ENCODE data around the gene HECTD4. TPM values are rescaled to one million over a fixed set of nuclear protein-coding genes. Genes with fewer than 3 reads are reported as not detected.
A peak's percentile ranks its signal among the peaks of the same experiment; 100 is the strongest.

Gene HECTD4
- total and polyA plus RNA-seq, 2 of the 4 experiments (the other 2 are of a cell fraction), result 12.9 to 13.0 TPM

DNA sequence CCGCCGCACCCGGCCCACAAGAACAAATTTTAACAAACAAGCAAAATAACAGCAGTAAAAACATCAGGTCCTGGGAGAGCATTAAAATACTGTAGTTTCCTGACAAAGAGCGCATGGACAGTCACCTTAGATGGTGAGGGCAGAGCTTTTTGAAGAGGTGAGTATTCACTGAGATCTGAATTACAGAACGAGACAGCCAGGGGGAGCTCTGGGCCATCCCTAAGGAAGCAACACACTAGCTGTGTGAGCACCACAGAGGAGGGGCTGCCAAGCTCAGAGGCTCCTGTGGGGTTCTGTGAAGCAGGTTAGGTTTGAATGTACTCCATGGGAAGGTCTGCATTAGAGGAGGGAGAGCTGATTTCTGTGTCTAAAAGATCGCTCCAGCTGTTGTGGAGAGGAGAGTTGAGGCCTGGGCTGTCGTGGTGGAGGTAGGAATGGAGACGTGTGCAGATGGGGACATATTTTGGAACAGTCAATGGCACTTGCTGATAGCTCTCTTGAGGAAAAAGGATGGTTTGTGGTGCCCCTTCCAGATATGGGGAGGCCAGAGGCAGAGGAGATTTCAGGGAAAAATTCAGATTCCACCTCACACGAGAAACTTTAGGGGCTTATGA lies 184.0 kb downstream of the HECTD4 start:
- no peak overlapping the region for H3K4me2 ChIP-seq (ENCODE audit: low read depth, low read length)
- TF ChIP-seq, protein P1, sequence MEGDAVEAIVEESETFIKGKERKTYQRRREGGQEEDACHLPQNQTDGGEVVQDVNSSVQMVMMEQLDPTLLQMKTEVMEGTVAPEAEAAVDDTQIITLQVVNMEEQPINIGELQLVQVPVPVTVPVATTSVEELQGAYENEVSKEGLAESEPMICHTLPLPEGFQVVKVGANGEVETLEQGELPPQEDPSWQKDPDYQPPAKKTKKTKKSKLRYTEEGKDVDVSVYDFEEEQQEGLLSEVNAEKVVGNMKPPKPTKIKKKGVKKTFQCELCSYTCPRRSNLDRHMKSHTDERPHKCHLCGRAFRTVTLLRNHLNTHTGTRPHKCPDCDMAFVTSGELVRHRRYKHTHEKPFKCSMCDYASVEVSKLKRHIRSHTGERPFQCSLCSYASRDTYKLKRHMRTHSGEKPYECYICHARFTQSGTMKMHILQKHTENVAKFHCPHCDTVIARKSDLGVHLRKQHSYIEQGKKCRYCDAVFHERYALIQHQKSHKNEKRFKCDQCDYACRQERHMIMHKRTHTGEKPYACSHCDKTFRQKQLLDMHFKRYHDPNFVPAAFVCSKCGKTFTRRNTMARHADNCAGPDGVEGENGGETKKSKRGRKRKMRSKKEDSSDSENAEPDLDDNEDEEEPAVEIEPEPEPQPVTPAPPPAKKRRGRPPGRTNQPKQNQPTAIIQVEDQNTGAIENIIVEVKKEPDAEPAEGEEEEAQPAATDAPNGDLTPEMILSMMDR (conservative IDR thresholded peaks at IDR 0.05; ENCODE audit: low read depth, low read length), result peak; percentile 53
- TF ChIP-seq SMC3 (IDR thresholded peaks at IDR 0.05; ENCODE audit: low read depth, low read length), result peak; percentile 39
- TF ChIP-seq RAD21 (IDR thresholded peaks at IDR 0.05; ENCODE audit: low read length), result peak; percentile 62
- no peak for TF ChIP-seq NFE2L2 (IDR thresholded peaks at IDR 0.05; ENCODE audit: low read depth, low read length)
- no peak overlapping the region for H2AK9ac ChIP-seq (replicated peaks; ENCODE audit: low read depth, low read length, poor library complexity)
- ChIA-PET POLR2A (ENCODE audit: unreplicated experiment) (no interaction called here), CTCF (interaction anchor here (0.6 to 1.8 kb wide), 8 partner anchors 11 to 232 kb away, joined by 3 to 13 read pairs (median 4); no protein-coding TSS in a partner anchor)
- no peak overlapping the region for H4K8ac ChIP-seq (ENCODE audit: low read depth in 2 of 2, low read length in 2 of 2)
- no peak overlapping the region for H3K9ac ChIP-seq (ENCODE audit: low read depth, low read length)
- no peak overlapping the region for H4K5ac ChIP-seq (ENCODE audit: low read depth, low read length)
- H2BK5ac ChIP-seq (ENCODE audit: low read depth, low read length, poor library complexity, severe bottlenecking), result no peak overlapping the region
- H3K4me1 ChIP-seq (ENCODE audit: control insufficient read depth, insufficient read depth, low read length), result no peaks in the 10 kb centered on the region
- peaks cover 51% of the 10 kb centered on the region for H3K36me3 ChIP-seq (ENCODE audit: control insufficient read depth, insufficient read depth, low read length)
- H3K4me3 ChIP-seq (ENCODE audit: insufficient read depth, low read depth, low read length), result no peak overlapping the region
- no peak overlapping the region for H3K23ac ChIP-seq (ENCODE audit: low read depth, low read length)
- no peak overlapping the region for H2BK15ac ChIP-seq (ENCODE audit: low read depth, low read length)
- H2BK20ac ChIP-seq (ENCODE audit: low read depth, low read length), result no peak overlapping the region
- H3K79me1 ChIP-seq (ENCODE audit: low read depth in 1 of 2, low read length in 2 of 2), result no peaks in the 10 kb centered on the region; a peak in 2 of 4 replicates
- WGBS, 2 experiments (ENCODE audit: extremely low coverage in 2 of 2, insufficient read length in 1 of 2), result 37% methylated on average over 3 of the region's 9 CpGs; no CpG with 5 or more reads in 1 of the 2 experiments
- in situ Hi-C loops (cut with MboI; ENCODE audit: low sequenced_read_pairs) (loop anchor here (5.0 kb wide), 1 partner anchor 189 kb away; no protein-coding TSS in a partner anchor), intact Hi-C loops (cut with micrococcal nuclease) (loop anchor here (1.0 to 5.0 kb wide), 2 partner anchors 39 to 189 kb away; no protein-coding TSS in a partner anchor), dilution Hi-C loops (cut with HindIII; ENCODE audit: low sequenced_read_pairs, unreplicated experiment) (no loop called here)
- no peaks in the 10 kb centered on the region for H3K9me1 ChIP-seq (ENCODE audit: insufficient read depth, low read length)
- peak; percentile 95 for ATAC-seq (ENCODE audit: low read depth)
- no peaks in the 10 kb centered on the region for H4K20me1 ChIP-seq (ENCODE audit: insufficient read depth, low read length)
- H2AFZ ChIP-seq (replicated peaks; ENCODE audit: low read length, poor library complexity), result no peak overlapping the region
- H3K27me3 ChIP-seq (ENCODE audit: control insufficient read depth, insufficient read depth, low read length), result no peaks in the 10 kb centered on the region
- no peak overlapping the region for H3K18ac ChIP-seq (ENCODE audit: low read depth, low read length)
- H3K56ac ChIP-seq (ENCODE audit: extremely low read depth, insufficient read depth, low read length), result no peak overlapping the region
- no peak overlapping the region for H3K14ac ChIP-seq (replicated peaks; ENCODE audit: low read depth, low read length)
- H2BK120ac ChIP-seq (ENCODE audit: low read depth, low read length), result no peak overlapping the region
- H3K27ac ChIP-seq (ENCODE audit: insufficient read depth, low read length), result no peak overlapping the region
- DNase-seq, result peak; percentile 51
- no peak overlapping the region for H4K91ac ChIP-seq (ENCODE audit: insufficient read depth, low read depth, low read length)
- H2AK5ac ChIP-seq (ENCODE audit: low read depth, low read length), result no peak overlapping the region
- no TSS peak for BruUV-seq (replicated peaks)
- no peaks in the 10 kb centered on the region for H3K9me3 ChIP-seq (ENCODE audit: control insufficient read depth, insufficient read depth, low read length)
- H3K4ac ChIP-seq (ENCODE audit: low read depth, low read length), result no peak overlapping the region

Data from IMR-90 (cell line).